ENCODE measurements around the gene ADAT1.

The ADAT1 gene

DNA sequence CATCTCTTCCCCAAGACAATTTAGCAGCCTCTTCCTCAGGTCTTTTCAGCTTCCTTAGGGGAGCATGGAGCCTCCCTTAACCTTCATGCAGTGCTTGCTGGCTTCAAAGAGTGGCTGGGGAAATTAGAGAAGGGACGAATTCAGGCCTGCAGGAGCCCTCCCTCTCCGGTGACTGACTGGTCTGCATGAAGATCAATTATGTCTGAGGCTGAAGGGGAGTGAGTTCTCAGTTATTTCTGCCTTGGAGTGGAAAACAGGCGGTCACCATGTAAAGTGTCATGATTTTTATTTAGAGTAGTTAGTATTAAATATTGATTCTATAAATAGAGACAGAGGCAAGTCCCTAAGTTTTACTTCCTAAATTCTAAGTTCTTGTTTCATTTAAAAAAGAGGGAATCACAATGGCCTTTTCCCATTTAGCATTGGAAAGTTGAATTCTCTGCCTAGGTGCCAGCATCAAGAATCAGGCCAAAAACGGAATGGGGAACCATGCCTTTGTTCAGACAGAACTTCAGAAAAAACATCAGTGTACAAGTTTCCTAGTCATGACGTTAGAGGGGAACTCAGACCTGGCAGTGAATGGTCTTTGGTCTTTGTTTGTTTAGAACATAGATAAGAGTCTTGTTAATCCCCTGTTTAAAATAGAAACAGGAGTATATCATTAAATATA, 52.5 kb downstream of the ADAT1 start:
- FAIRE-seq (no peak), DNase-seq (ENCODE audit: insufficient read length) (no peak)

DNA sequence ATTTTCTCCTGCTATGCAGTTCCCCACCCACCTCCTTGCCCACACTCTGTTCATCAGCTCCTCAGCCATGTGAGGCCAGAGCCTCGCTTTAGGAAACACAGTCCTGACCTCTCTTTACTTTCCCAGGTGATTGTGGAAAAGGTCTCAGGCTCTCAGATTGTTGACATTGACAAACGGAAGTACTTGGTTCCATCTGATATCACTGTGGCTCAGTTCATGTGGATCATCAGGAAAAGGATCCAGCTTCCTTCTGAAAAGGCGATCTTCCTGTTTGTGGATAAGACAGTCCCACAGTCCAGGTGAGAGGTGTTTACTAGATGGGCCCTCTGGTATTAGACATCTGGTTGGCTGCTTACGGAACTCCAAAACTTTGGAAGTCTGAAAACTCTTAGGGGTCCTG, 55.2 kb downstream of the ADAT1 start:
- no peak for DNase-seq (ENCODE audit: insufficient read length)
- no peak for FAIRE-seq
- TF ChIP-seq POLR2A (IDR thresholded peaks at IDR 0.05; ENCODE audit: low read depth, low read length) = no peak
- no peak for TF ChIP-seq TAF1 (IDR thresholded peaks at IDR 0.05; ENCODE audit: borderline replicate concordance, low read depth, low read length)
- TF ChIP-seq POLR2AphosphoS5 (IDR thresholded peaks at IDR 0.05; ENCODE audit: low read depth, low read length) = no peak

More for the DNA sequence above, 52.5 kb downstream of the ADAT1 start:
- TF ChIP-seq TAF1 (IDR thresholded peaks at IDR 0.05; ENCODE audit: borderline replicate concordance, low read depth, low read length) (no peak), POLR2AphosphoS5 (IDR thresholded peaks at IDR 0.05; ENCODE audit: low read depth, low read length) (no peak), POLR2A (IDR thresholded peaks at IDR 0.05; ENCODE audit: low read depth, low read length) (no peak)

DNA sequence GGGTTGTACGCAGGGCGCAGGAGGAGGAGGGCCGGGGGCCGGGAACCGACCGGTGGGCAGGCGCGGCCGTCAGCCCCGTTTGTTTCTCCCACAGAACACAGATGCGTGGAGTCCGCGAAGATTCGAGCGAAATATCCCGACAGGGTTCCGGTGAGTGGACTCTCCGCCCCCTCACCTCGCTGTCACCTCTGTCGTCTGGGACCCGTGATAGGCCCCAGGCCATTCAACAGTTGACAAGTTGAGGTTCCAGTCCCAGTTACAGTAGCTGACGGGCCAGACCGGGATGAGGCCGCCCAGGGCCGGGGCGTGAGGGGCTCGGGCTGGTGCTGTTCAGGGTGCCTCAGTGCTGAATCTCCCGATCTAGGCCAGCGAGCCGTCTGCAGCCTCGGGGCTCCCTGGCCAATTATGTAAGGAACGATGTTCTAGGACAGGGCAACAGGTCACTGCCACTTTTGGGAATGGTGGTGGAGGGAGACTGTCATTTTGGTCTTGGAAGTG, 56.3 kb downstream of the ADAT1 start:
- TF ChIP-seq TAF1 (IDR thresholded peaks at IDR 0.05; ENCODE audit: borderline replicate concordance, low read depth, low read length) = no peak
- TF ChIP-seq POLR2A (IDR thresholded peaks at IDR 0.05; ENCODE audit: low read depth, low read length) = no peak
- TF ChIP-seq POLR2AphosphoS5 (IDR thresholded peaks at IDR 0.05; ENCODE audit: low read depth, low read length) = no peak
- no peak for DNase-seq (ENCODE audit: insufficient read length)
- no peak for FAIRE-seq

DNA sequence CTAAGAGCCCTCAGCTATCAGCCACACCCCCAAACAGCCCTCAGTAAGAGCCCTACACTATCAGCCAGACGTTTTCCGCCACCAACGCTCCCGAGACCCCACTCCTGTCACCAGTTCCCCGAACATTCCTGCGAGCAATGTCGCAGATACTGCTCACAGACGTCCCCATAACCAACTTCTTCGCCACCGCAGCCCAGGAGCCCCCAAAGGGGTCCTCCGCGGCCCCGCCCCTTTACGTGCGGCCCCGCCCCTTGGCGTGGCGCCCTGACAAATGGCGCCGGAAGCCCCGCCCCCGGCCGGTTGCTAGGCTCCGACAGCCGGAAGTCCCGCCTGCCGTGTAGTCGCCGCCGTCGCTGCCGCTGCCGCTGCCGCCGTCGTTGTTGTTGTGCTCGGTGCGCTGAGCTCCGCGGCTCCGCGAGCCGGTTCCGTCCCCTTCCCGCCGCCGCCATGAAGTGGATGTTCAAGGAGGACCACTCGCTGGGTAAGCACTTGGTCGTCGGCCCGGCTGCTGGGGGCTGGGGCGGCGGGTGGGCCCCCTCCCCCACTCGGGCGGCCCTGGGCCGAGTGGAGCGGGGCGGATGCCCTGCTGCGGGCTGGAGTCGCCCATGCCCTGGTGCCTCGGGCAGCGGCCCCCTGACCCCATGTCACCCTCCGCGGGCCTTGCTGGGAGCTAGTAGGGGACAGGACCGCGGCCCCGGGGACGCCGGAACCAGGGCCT, 56.9 kb downstream of the ADAT1 start, which contains the start of gene GABARAPL2:
Gene GABARAPL2 (plus strand): TSS at position 340 of the 718 bp plus-strand sequence. CDS start 108 bp downstream, at position 448.
- FAIRE-seq (peak; percentile 79), DNase-seq (ENCODE audit: insufficient read length) (peak; percentile 74)
- TF ChIP-seq POLR2AphosphoS5 (IDR thresholded peaks at IDR 0.05; ENCODE audit: low read depth, low read length) = no peak
- TF ChIP-seq POLR2A (IDR thresholded peaks at IDR 0.05; ENCODE audit: low read depth, low read length) = peak; percentile 48; the same call in 1 of the 2 replicates
- 0 out of 2 replicates have a peak, but pooled peaks have one; percentile 20 for TF ChIP-seq TAF1 (IDR thresholded peaks at IDR 0.05; ENCODE audit: borderline replicate concordance, low read depth, low read length)

DNA sequence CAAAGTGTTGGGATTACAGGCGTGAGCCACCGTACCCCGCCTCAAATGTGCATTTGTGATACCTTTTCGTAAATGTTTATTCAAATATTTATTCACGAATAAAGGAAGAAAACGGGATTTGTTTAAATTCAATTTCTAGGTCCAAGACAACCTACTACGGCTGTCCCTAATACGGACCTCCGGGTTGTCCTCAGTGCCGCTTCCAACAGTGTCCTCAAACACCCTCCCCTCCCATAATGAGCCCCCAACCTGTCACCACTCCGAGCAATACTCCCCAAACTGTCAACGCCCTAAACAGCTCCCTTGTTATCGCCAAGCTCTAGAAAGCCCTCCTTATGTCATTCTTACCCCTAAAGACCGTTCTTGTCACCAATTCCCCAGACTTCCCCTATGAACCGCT, 57.4 kb downstream of the ADAT1 start:
- no peak for TF ChIP-seq POLR2A (IDR thresholded peaks at IDR 0.05; ENCODE audit: low read depth, low read length)
- TF ChIP-seq TAF1 (IDR thresholded peaks at IDR 0.05; ENCODE audit: borderline replicate concordance, low read depth, low read length) = no peak
- no peak for TF ChIP-seq POLR2AphosphoS5 (IDR thresholded peaks at IDR 0.05; ENCODE audit: low read depth, low read length)
- DNase-seq (ENCODE audit: insufficient read length) (no peak), FAIRE-seq (peak; percentile 38)

DNA sequence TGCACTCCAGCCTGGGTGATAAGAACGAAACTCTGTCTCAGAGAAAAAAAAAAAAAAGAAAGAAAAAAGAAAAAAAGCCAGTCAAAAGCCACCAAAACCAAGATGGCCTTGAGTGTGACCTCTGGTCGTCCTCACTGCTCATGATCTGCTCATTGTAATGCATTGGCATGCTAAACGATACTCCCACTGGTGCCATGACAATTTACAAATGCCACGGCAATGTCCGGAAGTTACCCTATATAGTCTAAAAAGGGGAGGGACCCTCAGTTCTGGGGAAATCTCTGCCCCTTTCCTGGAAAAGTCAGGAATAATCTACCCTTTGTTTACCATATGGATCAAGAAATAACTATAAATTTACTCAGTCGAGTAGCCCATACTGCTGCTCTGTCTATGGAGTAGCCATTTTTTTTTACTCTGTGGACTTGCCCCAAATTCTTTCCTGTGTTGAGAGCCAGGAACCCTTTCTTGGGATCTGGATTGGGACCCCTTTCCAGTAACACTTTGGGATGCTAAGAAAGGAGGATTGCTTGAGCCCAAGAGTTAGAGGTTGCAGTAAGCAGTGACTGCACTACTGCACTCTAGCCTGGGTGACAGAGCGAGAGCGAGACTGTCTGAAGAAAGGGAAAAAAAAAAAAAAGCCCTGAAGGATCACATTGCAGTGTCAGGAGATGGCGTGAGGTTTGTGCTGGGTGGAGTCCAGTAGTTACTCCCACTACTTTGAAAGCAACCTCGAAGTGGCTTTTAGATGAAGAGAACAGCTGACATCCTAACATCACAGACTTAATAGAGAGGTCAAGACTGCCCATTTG, 63.3 kb downstream of the ADAT1 start:
- FAIRE-seq (no peak), DNase-seq (ENCODE audit: insufficient read length) (no peak)
- no peak for TF ChIP-seq POLR2A (IDR thresholded peaks at IDR 0.05; ENCODE audit: low read depth, low read length)
- TF ChIP-seq POLR2AphosphoS5 (IDR thresholded peaks at IDR 0.05; ENCODE audit: low read depth, low read length) = no peak
- TF ChIP-seq TAF1 (IDR thresholded peaks at IDR 0.05; ENCODE audit: borderline replicate concordance, low read depth, low read length) = no peak

DNA sequence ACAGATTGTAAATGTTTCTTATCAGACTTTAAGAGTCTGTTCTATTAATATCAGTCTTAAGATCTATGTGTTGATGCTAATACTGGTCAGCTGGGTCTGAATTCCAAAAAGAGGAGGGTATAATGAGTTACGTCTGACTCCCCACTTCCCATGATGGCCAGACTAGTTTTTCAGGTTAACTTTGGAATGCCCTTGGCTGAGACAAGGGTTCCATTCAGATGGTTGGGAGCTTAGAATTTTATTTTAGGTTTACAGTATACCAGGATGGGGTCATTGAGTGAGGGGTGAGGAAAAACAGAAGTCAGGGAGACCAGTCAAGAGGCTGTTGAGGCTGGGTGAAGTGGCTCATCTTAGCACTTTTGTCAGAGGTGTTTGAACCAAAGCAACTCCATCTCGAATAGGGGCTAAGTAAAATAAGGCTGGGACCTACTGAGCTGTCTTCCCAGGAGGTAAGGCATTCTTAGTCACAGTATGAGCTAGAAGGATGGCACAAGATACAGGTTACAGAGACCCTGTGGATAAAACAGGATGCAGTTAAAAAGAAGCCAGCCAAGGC, 64.2 kb downstream of the ADAT1 start:
- TF ChIP-seq TAF1 (IDR thresholded peaks at IDR 0.05; ENCODE audit: borderline replicate concordance, low read depth, low read length) (no peak), POLR2A (IDR thresholded peaks at IDR 0.05; ENCODE audit: low read depth, low read length) (no peak), POLR2AphosphoS5 (IDR thresholded peaks at IDR 0.05; ENCODE audit: low read depth, low read length) (no peak)
- FAIRE-seq (no peak), DNase-seq (ENCODE audit: insufficient read length) (no peak)

DNA sequence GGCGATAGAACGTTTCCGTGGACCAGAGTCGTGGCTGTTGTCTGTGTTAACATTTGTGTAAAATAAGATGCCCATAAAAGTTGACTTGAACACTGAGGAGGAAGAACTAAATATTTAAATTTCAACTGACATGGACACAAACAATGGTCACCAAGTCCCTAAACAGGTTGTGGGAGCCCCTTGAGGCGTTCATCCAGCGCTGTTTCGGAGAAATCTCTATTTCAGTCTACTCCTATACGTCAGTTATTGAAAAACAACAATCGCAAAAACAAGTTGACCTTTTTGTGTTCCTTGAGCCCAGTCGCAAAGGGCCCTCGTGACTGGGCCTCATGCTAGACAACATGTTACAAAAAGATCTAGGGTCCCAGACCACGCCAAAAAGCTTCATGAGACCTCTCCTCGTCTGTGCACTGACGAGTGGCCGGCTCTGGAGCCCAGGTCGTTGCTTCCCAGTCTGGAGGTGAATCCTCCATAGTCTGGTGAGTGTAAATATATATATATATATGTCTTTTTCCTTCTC, 66.6 kb downstream of the ADAT1 start:
- FAIRE-seq (no peak), DNase-seq (ENCODE audit: insufficient read length) (no peak)
- no peak for TF ChIP-seq POLR2AphosphoS5 (IDR thresholded peaks at IDR 0.05; ENCODE audit: low read depth, low read length)
- no peak for TF ChIP-seq POLR2A (IDR thresholded peaks at IDR 0.05; ENCODE audit: low read depth, low read length)
- no peak for TF ChIP-seq TAF1 (IDR thresholded peaks at IDR 0.05; ENCODE audit: borderline replicate concordance, low read depth, low read length)

DNA sequence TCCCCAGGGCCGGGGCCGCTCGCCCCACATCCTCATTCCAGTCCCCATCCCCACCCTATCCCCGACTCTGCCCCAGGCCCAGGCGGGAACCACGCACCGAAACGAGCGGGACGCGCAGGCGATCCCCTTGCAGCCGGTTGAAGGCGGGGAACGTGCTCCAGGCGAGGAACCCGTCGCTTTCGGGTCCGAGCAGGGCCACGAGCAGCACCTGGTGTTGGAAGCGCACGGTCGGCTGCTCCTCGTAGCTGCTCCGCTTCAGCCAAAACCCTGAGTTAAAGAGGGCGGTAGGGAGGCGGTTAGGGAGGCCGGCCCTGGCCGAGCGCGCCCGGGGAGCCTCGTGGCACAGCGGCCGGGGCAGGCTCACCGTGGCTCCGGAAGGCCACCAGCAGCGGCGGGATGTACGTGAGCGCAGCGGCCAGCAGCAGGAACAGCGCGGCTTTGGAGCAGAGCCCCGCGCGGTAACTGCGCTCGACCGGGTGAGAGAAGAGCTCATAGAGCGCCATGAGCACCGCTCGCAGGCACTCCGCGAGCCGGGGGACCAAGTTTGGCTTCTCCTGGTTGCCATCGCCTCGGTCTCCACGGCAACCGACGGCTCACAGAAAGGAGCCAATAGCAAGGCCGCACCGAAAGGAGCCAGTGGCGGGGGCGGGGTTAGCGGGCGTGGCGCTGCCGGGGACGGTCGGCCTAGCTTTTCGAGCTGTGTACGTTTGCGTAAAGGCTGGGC, 67.2 kb downstream of the ADAT1 start, which contains the start of gene TMEM231:
Gene TMEM231 (minus strand): TSS at position 546 of the 724 bp plus-strand sequence. CDS start 43 bp downstream, at position 503.
- 0 out of 2 replicates have a peak, but pooled peaks have one; percentile 28 for TF ChIP-seq TAF1 (IDR thresholded peaks at IDR 0.05; ENCODE audit: borderline replicate concordance, low read depth, low read length)
- TF ChIP-seq POLR2A (IDR thresholded peaks at IDR 0.05; ENCODE audit: low read depth, low read length) = peak; percentile 49; the same call in 1 of the 2 replicates
- 0 out of 2 replicates have a peak, but pooled peaks have one; percentile 36 for TF ChIP-seq POLR2AphosphoS5 (IDR thresholded peaks at IDR 0.05; ENCODE audit: low read depth, low read length)
- DNase-seq (ENCODE audit: insufficient read length) (peak; percentile 97), FAIRE-seq (peak; percentile 97)

DNA sequence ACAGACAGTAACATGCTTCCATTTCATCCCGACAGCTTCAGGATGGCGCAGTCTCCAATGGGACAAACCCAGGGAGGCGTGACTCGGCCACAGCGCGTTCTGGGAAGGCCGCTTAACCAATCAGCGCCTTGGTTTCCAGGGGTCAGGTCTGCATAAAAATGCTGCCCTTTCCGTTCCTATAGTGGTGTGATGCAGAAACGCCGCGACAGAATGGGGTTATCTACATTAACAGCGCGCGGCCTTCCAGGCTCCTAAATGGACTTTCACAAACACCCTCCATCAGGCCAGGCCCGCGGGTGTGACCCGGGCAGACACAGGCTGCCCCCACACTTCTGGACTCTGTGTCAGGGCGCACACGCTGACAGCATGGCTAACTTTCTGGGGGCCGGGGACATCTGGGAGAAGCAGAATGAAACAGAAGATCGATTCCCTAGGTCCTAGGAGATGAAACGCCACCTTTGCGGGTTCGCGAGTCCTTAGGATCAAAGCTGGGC, 67.8 kb downstream of the ADAT1 start:
- DNase-seq (ENCODE audit: insufficient read length) = no peak
- peak; percentile 80 for FAIRE-seq
- TF ChIP-seq POLR2AphosphoS5 (IDR thresholded peaks at IDR 0.05; ENCODE audit: low read depth, low read length) = no peak
- TF ChIP-seq TAF1 (IDR thresholded peaks at IDR 0.05; ENCODE audit: borderline replicate concordance, low read depth, low read length) = no peak
- TF ChIP-seq POLR2A (IDR thresholded peaks at IDR 0.05; ENCODE audit: low read depth, low read length) = no peak

Measured in GM12892 (cell line).